ENCODE results near the gene OR4N5.
"Not testable (repeated sequence)": the region's sequence is repeated elsewhere in the genome, so short reads cannot be mapped to it uniquely, and the experiment has no call there.

Gene OR4N5

GRCh38 chr14:20118795-20119194, 19.8 kb upstream of the OR4N5 start:
- TF ChIP-seq CTCF (IDR thresholded peaks at IDR 0.05; ENCODE audit: low read depth, low read length, missing control alignments) = no peak
- H3K4me3 ChIP-seq (ENCODE audit: low read depth, low read length) = no peak overlapping the region
- no peak for DNase-seq (ENCODE audit: low read depth)
- in situ Hi-C loops (cut with HindIII; ENCODE audit: low sequenced_read_pairs) = no loop called here

- no peak for TF ChIP-seq CTCF (IDR thresholded peaks at IDR 0.05; ENCODE audit: low read depth, low read length, missing control alignments)
- H3K4me3 ChIP-seq (ENCODE audit: low read depth, low read length) = no peak overlapping the region
- in situ Hi-C loops (cut with HindIII; ENCODE audit: low sequenced_read_pairs) = no loop called here
- no peak for DNase-seq (ENCODE audit: low read depth)
Observed at GRCh38 chr14:20143911-20144310, 5.3 kb downstream of the OR4N5 start.

GRCh38 chr14:20144820-20145219, 6.2 kb downstream of the OR4N5 start:
- no peak for DNase-seq (ENCODE audit: low read depth)
- in situ Hi-C loops (cut with HindIII; ENCODE audit: low sequenced_read_pairs) = no loop called here
- TF ChIP-seq CTCF (IDR thresholded peaks at IDR 0.05; ENCODE audit: low read depth, low read length, missing control alignments) = no peak
- no peak overlapping the region for H3K4me3 ChIP-seq (ENCODE audit: low read depth, low read length)

GRCh38 chr14:20164462-20164861, 25.8 kb downstream of the OR4N5 start:
- TF ChIP-seq CTCF (IDR thresholded peaks at IDR 0.05; ENCODE audit: low read depth, low read length, missing control alignments) = no peak
- no peak overlapping the region for H3K4me3 ChIP-seq (ENCODE audit: low read depth, low read length)
- in situ Hi-C loops (cut with HindIII; ENCODE audit: low sequenced_read_pairs) = no loop called here
- DNase-seq (ENCODE audit: low read depth) = no peak

GRCh38 chr14:20167091-20167490, 28.5 kb downstream of the OR4N5 start:
- in situ Hi-C loops (cut with HindIII; ENCODE audit: low sequenced_read_pairs) = no loop called here
- no peak for TF ChIP-seq CTCF (IDR thresholded peaks at IDR 0.05; ENCODE audit: low read depth, low read length, missing control alignments)

DNA sequence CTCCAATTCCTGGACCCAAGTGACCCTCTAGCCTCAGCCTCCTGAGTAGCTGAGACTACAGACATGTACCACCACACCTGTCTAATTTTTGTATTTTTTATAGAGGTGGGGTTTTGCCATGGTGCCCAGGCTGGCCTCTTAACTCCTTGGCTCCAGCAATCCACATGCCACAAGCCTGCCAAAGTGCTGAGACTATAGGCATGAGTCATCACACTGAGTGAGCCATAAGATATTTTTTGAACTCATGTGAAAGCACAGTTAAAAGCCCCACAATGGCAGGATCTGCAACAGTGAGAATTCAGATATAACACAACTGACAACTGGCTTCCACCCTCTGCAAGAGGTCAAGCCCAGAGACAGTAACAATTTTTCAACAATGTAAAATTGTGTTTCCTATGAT, 31.2 kb downstream of the OR4N5 start:
- DNase-seq (ENCODE audit: low read depth); H3K4me3 ChIP-seq (ENCODE audit: low read depth, low read length); in situ Hi-C loops (cut with HindIII; ENCODE audit: low sequenced_read_pairs): not testable (repeated sequence)

More at GRCh38 chr14:20167091-20167490, 28.5 kb downstream of the OR4N5 start:
- DNase-seq (ENCODE audit: low read depth) = no peak
- H3K4me3 ChIP-seq (ENCODE audit: low read depth, low read length) = no peak overlapping the region

GRCh38 chr14:20174205-20174604, 35.6 kb downstream of the OR4N5 start:
- DNase-seq (ENCODE audit: low read depth); H3K4me3 ChIP-seq (ENCODE audit: low read depth, low read length); in situ Hi-C loops (cut with HindIII; ENCODE audit: low sequenced_read_pairs): not testable (repeated sequence)

DNA sequence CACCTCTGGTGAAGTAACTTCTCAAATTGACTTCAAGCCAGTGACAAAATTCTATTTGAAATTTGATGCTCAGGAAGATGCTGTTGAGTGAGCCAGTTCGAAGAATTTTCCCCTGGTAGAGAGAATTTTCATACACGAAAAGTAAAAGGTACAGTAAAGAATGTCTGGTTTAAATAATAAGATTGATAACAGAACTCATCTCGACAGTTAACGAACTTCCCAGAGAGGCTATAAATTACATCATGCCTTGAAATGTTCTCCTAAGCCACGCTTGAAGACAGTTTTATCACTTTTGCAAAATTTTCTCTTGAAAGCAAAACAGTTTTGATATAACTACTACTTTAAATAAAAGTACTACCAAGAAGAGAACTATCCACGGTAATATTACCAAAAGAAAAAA, 37.7 kb downstream of the OR4N5 start:
- no peak for TF ChIP-seq CTCF (IDR thresholded peaks at IDR 0.05; ENCODE audit: low read depth, low read length, missing control alignments)
- in situ Hi-C loops (cut with HindIII; ENCODE audit: low sequenced_read_pairs) = no loop called here
- no peak overlapping the region for H3K4me3 ChIP-seq (ENCODE audit: low read depth, low read length)
- no peak for DNase-seq (ENCODE audit: low read depth)
